SH-SY5Y (cell line): ENCODE results near the gene FTCD.

Experiments
- GATA2 ChIP-seq: IDR thresholded peaks from 2 replicates; pipeline ENCODE4 v1.6.1; 2011; ENCODE audit warnings: mild to moderate bottlenecking, low read depth, low read length
- GATA3 ChIP-seq: IDR thresholded peaks from 2 replicates; pipeline ENCODE4 v1.6.1; 2011; ENCODE audit warnings: low read depth, mild to moderate bottlenecking, low read length, moderate library complexity

DNA sequence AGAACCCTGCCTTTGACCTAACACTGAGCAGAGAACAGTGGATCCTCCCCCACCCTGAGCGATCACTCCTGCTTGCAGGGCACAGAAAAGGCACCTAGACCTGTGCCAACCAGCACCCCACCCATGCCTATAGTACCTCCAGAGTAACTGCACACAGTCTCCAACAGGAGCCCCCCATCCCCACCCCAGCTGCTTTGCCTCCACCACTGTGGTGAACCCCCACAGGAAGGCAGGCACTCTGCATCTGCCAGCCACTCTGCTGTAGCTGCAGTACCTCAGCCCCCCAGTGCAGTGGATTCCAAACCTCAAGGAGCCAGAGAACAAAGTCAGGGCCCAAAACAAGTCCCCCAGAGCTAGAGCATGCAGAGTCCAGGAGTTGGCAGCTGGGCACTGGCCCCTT lies 18.2 kb upstream of the FTCD start:
- TF ChIP-seq GATA2: no peak
- TF ChIP-seq GATA3: no peak
